Ascending aorta (tissue), 2 donors: ENCODE results near the gene KCNG2. TPM values are rescaled to one million over a fixed set of nuclear protein-coding genes. Genes with fewer than 3 reads are reported as not detected.

Experiments used
- DNase-seq, 2 donors: peaks; one replicate each; pipeline ENCODE4 v3.0.0-alpha.2; 2019; ENCODE audit warnings: low spot score in 2 of 2
- H3K27ac ChIP-seq, 2 donors: fragments of 200-600 bp; sonication (generic); one replicate each; pipeline ENCODE4 v1.5.1; 2016 to 2017; ENCODE audit warnings: mild to moderate bottlenecking in 1 of 2
- H3K27me3 ChIP-seq: fragments of 200-600 bp; sonication (generic); one replicate; pipeline ENCODE4 v1.5.1; 2017
- H3K36me3 ChIP-seq, 2 donors: fragments of 200-600 bp; sonication (generic); one replicate each; pipeline ENCODE4 v1.5.1; 2016
- H3K4me1 ChIP-seq, 2 donors: fragments of 200-600 bp; sonication (generic); one replicate each; pipeline ENCODE4 v1.5.1; 2016 to 2017; ENCODE audit warnings: mild to moderate bottlenecking in 1 of 2
- H3K4me3 ChIP-seq, 2 donors: fragments of 200-600 bp; sonication (generic); one replicate each; pipeline ENCODE4 v1.5.1; 2016 to 2017; ENCODE audit warnings: mild to moderate bottlenecking in 1 of 2
- H3K9me3 ChIP-seq, 2 donors: fragments of 200-600 bp; sonication (generic); one replicate each; pipeline ENCODE4 v1.5.1; 2016
- CTCF ChIP-seq, 3 experiments: fragments of 200-600 bp in 2 of 3; fragments of 450-650 bp in 1 of 3; sonication (generic) in 2 of 3; IDR thresholded peaks; one replicate each; pipeline ENCODE4 v1.5.1; 2016 to 2019; ENCODE audit warnings: antibody characterized with exemption in 3 of 3, mild to moderate bottlenecking in 1 of 3, moderate library complexity in 1 of 3
- intact Hi-C: fragments of 100-400 bp; cut with DNase I; formaldehyde crosslinking; loops from one replicate; pipeline ENCODE4 v1.15.1; 2023
- total RNA-seq: library from RNA; depleted of rRNA; stranded (reverse); fragments of >200 nt; gene quantifications from one replicate; pipeline ENCODE4 v1.1.0, GENCODE V29; 2016

The KCNG2 gene
- total RNA-seq, 1 donor from 2014 or later = not detected

GRCh38 chr18:79818631-79819030 is 20.9 kb downstream of the KCNG2 start:
- Histone ChIP-seq H3K27me3 (no peaks in the 10 kb centered on the region), H3K4me1 (no peaks in the 10 kb centered on the region), H3K27ac (no peak overlapping the region), H3K36me3 (no peaks in the 10 kb centered on the region), H3K4me3 (no peak overlapping the region), H3K9me3 (no peaks in the 10 kb centered on the region)
- no peak for DNase-seq
- no peak for TF ChIP-seq CTCF (IDR thresholded peaks at IDR 0.05)
- intact Hi-C loops = no loop called here

GRCh38 chr18:79819064-79819967 is 21.6 kb downstream of the KCNG2 start:
- Histone ChIP-seq H3K27me3 (no peaks in the 10 kb centered on the region), H3K36me3 (no peaks in the 10 kb centered on the region), H3K4me3 (no peak overlapping the region), H3K4me1 (no peaks in the 10 kb centered on the region), H3K9me3 (no peaks in the 10 kb centered on the region), H3K27ac (no peak overlapping the region)
- no peak for DNase-seq
- TF ChIP-seq CTCF (IDR thresholded peaks at IDR 0.05) = no peak
- intact Hi-C loops = no loop called here

- no peak for DNase-seq
- H3K27me3 ChIP-seq = no peaks in the 10 kb centered on the region
- intact Hi-C loops = no loop called here
- H3K36me3 ChIP-seq = no peaks in the 10 kb centered on the region
- TF ChIP-seq CTCF (IDR thresholded peaks at IDR 0.05) = no peak
- H3K27ac ChIP-seq = no peak overlapping the region
- no peaks in the 10 kb centered on the region for H3K9me3 ChIP-seq
- no peak overlapping the region for H3K4me3 ChIP-seq
- H3K4me1 ChIP-seq = no peaks in the 10 kb centered on the region
Observed at GRCh38 chr18:79819968-79820351, 22.2 kb downstream of the KCNG2 start.

- Histone ChIP-seq H3K4me3 (no peak overlapping the region), H3K27ac (no peak overlapping the region), H3K9me3 (no peaks in the 10 kb centered on the region), H3K36me3 (no peaks in the 10 kb centered on the region), H3K4me1 (no peaks in the 10 kb centered on the region), H3K27me3 (no peaks in the 10 kb centered on the region)
- no peak for DNase-seq
- TF ChIP-seq CTCF (IDR thresholded peaks at IDR 0.05) = no peak
- intact Hi-C loops = no loop called here
Observed at GRCh38 chr18:79823120-79823519, 25.4 kb downstream of the KCNG2 start.

- intact Hi-C loops = no loop called here
- Histone ChIP-seq H3K9me3 (no peaks in the 10 kb centered on the region), H3K4me1 (no peaks in the 10 kb centered on the region), H3K4me3 (no peak overlapping the region), H3K36me3 (no peaks in the 10 kb centered on the region), H3K27ac (no peak overlapping the region), H3K27me3 (no peaks in the 10 kb centered on the region)
- no peak for DNase-seq
- no peak for TF ChIP-seq CTCF (IDR thresholded peaks at IDR 0.05)
Observed at GRCh38 chr18:79825913-79826312, 28.2 kb downstream of the KCNG2 start.
